ENCODE measurements around the gene HELZ. TPM values are rescaled to one million over a fixed set of nuclear protein-coding genes. Genes with fewer than 3 reads are reported as not detected.
"Not testable (repeated sequence)": the region's sequence is repeated elsewhere in the genome, so short reads cannot be mapped to it uniquely, and the experiment has no call there.

HELZ gene
- total and polyA plus RNA-seq, 2 donors (not counting 1 experiment from before 2014, with no cell fraction given) = 18.9 to 28.1 TPM

DNA sequence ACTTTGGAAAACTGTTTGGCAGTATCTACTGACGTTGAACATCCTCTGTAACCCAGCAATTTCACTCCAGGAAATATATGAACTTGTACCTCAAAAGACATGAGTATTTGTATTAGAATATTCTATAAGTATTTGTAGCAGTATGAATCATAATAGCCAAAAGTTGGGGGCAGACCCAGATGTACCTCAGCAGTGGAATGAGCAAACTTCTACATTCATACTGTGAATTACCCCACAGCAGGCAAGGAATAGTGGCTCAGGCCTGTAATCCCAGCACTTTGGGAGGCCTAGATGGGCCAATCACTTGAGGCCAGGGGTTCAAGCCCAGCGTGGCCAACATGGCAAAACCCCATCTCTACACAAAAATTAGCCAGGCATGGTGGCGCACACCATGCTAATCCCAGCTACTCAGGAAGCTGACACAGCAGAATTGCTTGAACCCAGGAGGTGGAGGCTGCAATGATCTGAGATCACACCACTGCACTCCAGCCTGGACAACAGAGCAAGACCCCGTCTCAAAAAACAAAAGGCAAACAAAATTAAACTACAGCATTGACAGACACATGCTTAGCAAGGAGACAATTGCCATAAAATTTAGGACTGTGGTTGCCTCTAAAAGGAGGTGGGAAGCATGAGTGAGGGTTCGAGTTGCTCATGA, 11.2 kb upstream of the HELZ start:
- Histone ChIP-seq H3K27me3 (ENCODE audit: control insufficient read depth, insufficient read depth, low read length) (no peaks in the 10 kb centered on the region), H3K4me3 (replicated peaks in 1 of 4; ENCODE audit: control extremely low read depth in 1 of 4, insufficient read depth in 1 of 4, low read depth in 3 of 4, low read length in 4 of 4) (no peak overlapping the region), H2AFZ (ENCODE audit: low read length) (no peak overlapping the region), H3K4me1 (ENCODE audit: control insufficient read depth, extremely low read depth, insufficient read depth, low read length) (peaks cover 3% of the 10 kb centered on the region), H3K9me3 (ENCODE audit: control insufficient read depth, insufficient read depth, low read depth, low read length) (no peaks in the 10 kb centered on the region), H3K4me2 (ENCODE audit: extremely low read depth, insufficient read depth, low read length) (no peak overlapping the region), H3K9ac (ENCODE audit: insufficient read depth, low read length) (no peak overlapping the region), H3K79me2 (ENCODE audit: control insufficient read depth, insufficient read depth, low read length) (no peaks in the 10 kb centered on the region), H4K20me1 (ENCODE audit: control insufficient read depth, extremely low read depth, insufficient read depth, low read length) (no peaks in the 10 kb centered on the region), H3K36me3 (ENCODE audit: control insufficient read depth, insufficient read depth, low read length) (no peaks in the 10 kb centered on the region), H3K27ac (ENCODE audit: insufficient read depth, low read length) (no peak overlapping the region)
- TF ChIP-seq, protein P1, sequence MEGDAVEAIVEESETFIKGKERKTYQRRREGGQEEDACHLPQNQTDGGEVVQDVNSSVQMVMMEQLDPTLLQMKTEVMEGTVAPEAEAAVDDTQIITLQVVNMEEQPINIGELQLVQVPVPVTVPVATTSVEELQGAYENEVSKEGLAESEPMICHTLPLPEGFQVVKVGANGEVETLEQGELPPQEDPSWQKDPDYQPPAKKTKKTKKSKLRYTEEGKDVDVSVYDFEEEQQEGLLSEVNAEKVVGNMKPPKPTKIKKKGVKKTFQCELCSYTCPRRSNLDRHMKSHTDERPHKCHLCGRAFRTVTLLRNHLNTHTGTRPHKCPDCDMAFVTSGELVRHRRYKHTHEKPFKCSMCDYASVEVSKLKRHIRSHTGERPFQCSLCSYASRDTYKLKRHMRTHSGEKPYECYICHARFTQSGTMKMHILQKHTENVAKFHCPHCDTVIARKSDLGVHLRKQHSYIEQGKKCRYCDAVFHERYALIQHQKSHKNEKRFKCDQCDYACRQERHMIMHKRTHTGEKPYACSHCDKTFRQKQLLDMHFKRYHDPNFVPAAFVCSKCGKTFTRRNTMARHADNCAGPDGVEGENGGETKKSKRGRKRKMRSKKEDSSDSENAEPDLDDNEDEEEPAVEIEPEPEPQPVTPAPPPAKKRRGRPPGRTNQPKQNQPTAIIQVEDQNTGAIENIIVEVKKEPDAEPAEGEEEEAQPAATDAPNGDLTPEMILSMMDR (conservative IDR thresholded peaks at IDR 0.05 in 1 of 2, IDR thresholded peaks at IDR 0.05 in 1 of 2; ENCODE audit: low read depth in 1 of 2, low read length in 2 of 2) = no peak
- TF ChIP-seq EZH2 (IDR thresholded peaks at IDR 0.05; ENCODE audit: low read length, missing control alignments) = no peak
- DNase-seq (ENCODE audit: low read depth in 2 of 2) = no peak

DNA sequence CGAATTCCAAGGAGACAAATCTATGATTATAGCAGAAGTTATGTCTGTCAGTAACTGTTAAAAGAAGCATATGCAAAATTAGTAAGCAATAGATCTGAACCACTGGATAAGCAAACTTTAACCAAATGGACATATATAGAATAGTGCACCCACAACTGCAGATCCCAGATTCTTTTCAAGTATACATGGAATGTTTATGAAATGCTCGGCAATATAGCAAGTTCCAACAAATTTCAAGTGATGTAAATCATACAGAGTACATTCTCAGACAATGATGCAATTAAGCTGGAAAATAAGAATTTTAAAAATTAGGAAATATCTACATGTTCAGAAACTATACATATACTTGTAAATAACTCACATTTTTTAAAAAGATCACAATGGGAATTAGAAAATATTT, 8.4 kb upstream of the HELZ start:
- H4K20me1 ChIP-seq (ENCODE audit: control insufficient read depth, extremely low read depth, insufficient read depth, low read length) = no peaks in the 10 kb centered on the region
- H3K9ac ChIP-seq (ENCODE audit: insufficient read depth, low read length) = no peak overlapping the region
- DNase-seq (ENCODE audit: low read depth in 2 of 2) = peak; percentile 9 to 66

DNA sequence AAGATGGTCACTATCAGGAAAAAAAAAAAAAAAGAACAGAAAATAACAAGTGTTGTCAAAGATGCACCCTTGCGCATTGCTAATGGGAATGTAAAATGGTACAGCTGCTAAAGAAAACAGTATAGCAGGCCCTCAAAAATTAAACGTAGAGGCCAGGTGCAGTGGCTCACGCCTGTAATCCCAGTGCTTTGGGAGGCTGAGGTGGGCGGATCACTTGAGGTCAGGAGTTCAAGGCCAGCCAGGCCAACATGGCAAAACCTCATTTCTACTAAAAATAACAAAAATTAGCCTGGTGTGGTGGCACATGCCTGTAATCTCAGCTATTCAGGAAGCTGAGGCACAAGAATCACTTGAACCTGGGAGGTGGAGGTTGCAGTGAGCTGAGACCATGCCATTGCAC, 6.6 kb upstream of the HELZ start:
- H3K4me1 ChIP-seq (ENCODE audit: control insufficient read depth, extremely low read depth, insufficient read depth, low read length); H3K27ac ChIP-seq (ENCODE audit: insufficient read depth, low read length); H3K79me2 ChIP-seq (ENCODE audit: control insufficient read depth, insufficient read depth, low read length): not testable (repeated sequence)

More for the DNA sequence above, 8.4 kb upstream of the HELZ start:
- no peak for TF ChIP-seq EZH2 (IDR thresholded peaks at IDR 0.05; ENCODE audit: low read length, missing control alignments)
- TF ChIP-seq, protein P1 (conservative IDR thresholded peaks at IDR 0.05 in 1 of 2, IDR thresholded peaks at IDR 0.05 in 1 of 2; ENCODE audit: low read depth in 1 of 2, low read length in 2 of 2) = no peak
- no peaks in the 10 kb centered on the region for H3K79me2 ChIP-seq (ENCODE audit: control insufficient read depth, insufficient read depth, low read length)
- no peak overlapping the region for H3K4me2 ChIP-seq (ENCODE audit: extremely low read depth, insufficient read depth, low read length)
- H3K27me3 ChIP-seq (ENCODE audit: control insufficient read depth, insufficient read depth, low read length) = no peaks in the 10 kb centered on the region
- H3K4me1 ChIP-seq (ENCODE audit: control insufficient read depth, extremely low read depth, insufficient read depth, low read length) = no peaks in the 10 kb centered on the region
- H3K9me3 ChIP-seq (ENCODE audit: control insufficient read depth, insufficient read depth, low read depth, low read length) = no peaks in the 10 kb centered on the region
- no peaks in the 10 kb centered on the region for H3K36me3 ChIP-seq (ENCODE audit: control insufficient read depth, insufficient read depth, low read length)
- no peak overlapping the region for H3K4me3 ChIP-seq (replicated peaks in 1 of 4; ENCODE audit: control extremely low read depth in 1 of 4, insufficient read depth in 1 of 4, low read depth in 3 of 4, low read length in 4 of 4)
- no peak overlapping the region for H2AFZ ChIP-seq (ENCODE audit: low read length)
- no peak overlapping the region for H3K27ac ChIP-seq (ENCODE audit: insufficient read depth, low read length)

More for the DNA sequence above, 6.6 kb upstream of the HELZ start:
- not testable (repeated sequence) for H4K20me1 ChIP-seq (ENCODE audit: control insufficient read depth, extremely low read depth, insufficient read depth, low read length); H3K4me3 ChIP-seq (replicated peaks in 1 of 4; ENCODE audit: control extremely low read depth in 1 of 4, insufficient read depth in 1 of 4, low read depth in 3 of 4, low read length in 4 of 4); H3K9ac ChIP-seq (ENCODE audit: insufficient read depth, low read length); H3K4me2 ChIP-seq (ENCODE audit: extremely low read depth, insufficient read depth, low read length); H3K9me3 ChIP-seq (ENCODE audit: control insufficient read depth, insufficient read depth, low read depth, low read length); H3K27me3 ChIP-seq (ENCODE audit: control insufficient read depth, insufficient read depth, low read length); H2AFZ ChIP-seq (ENCODE audit: low read length); DNase-seq (ENCODE audit: low read depth in 2 of 2); H3K36me3 ChIP-seq (ENCODE audit: control insufficient read depth, insufficient read depth, low read length)

All from fibroblast of lung (primary cell).